HEK293T (cell line): ENCODE measurements around the gene URGCP.
A peak's percentile ranks its signal among the peaks of the same experiment; 100 is the strongest.

ENCODE experiments used
- CTCF ChIA-PET: fragments of 350-600 bp; formaldehyde crosslinking; extraction: SDS; loops from one replicate; lab custom pipeline; 2021; ENCODE audit warnings: antibody characterized with exemption, inconsistent platforms; lab: Yijun Ruan, JAX
- POLR2A ChIA-PET: fragments of 350-600 bp; formaldehyde crosslinking; extraction: SDS; loops from one replicate; lab custom pipeline; 2020; ENCODE audit warnings: antibody characterized with exemption, inconsistent platforms; lab: Yijun Ruan, JAX
- DNase-seq: peaks from one replicate; pipeline ENCODE4 v3.0.0; 2012; ENCODE audit warnings: mixed read lengths; ENCODE audit errors: extremely low spot score
- ARNT ChIP-seq: fragments of 450-650 bp; IDR thresholded peaks from 2 replicates; pipeline ENCODE4 v1.6.1; 2017; ENCODE audit warnings: mild to moderate bottlenecking
- BHLHE40 ChIP-seq: fragments of 450-650 bp; IDR thresholded peaks from 2 replicates; pipeline ENCODE4 v1.6.1; 2016; ENCODE audit warnings: mild to moderate bottlenecking, moderate library complexity, borderline replicate concordance
- CTBP1 ChIP-seq: fragments of 450-650 bp; IDR thresholded peaks from 2 replicates; pipeline ENCODE4 v1.6.1; 2016; ENCODE audit warnings: borderline replicate concordance
- ELF4 ChIP-seq: fragments of 450-650 bp; IDR thresholded peaks from 2 replicates; pipeline ENCODE4 v1.6.1; 2017; ENCODE audit warnings: antibody characterized with exemption
- FOXA1 ChIP-seq: fragments of 450-650 bp; IDR thresholded peaks from 2 replicates; pipeline ENCODE4 v1.6.1; 2016; ENCODE audit warnings: mild to moderate bottlenecking
- FOXK2 ChIP-seq: fragments of 450-650 bp; IDR thresholded peaks from 2 replicates; pipeline ENCODE4 v1.6.1; 2016; ENCODE audit warnings: mild to moderate bottlenecking
- FOXM1 ChIP-seq: fragments of 450-650 bp; IDR thresholded peaks from 2 replicates; pipeline ENCODE4 v1.6.1; 2017; ENCODE audit warnings: mild to moderate bottlenecking, borderline replicate concordance
- HDGF ChIP-seq: fragments of 450-650 bp; IDR thresholded peaks from 2 replicates; pipeline ENCODE4 v1.6.1; 2017; ENCODE audit warnings: antibody characterized with exemption, borderline replicate concordance
- L3MBTL2 ChIP-seq: fragments of 450-650 bp; conservative IDR thresholded peaks from 2 replicates; pipeline ENCODE4 v1.6.1; 2016; ENCODE audit warnings: mild to moderate bottlenecking
- LEF1 ChIP-seq: fragments of 450-650 bp; IDR thresholded peaks from 2 replicates; pipeline ENCODE4 v1.6.1; 2017; ENCODE audit warnings: mild to moderate bottlenecking, borderline replicate concordance
- NFRKB ChIP-seq: fragments of 450-650 bp; IDR thresholded peaks from 2 replicates; pipeline ENCODE4 v1.6.1; 2016; ENCODE audit warnings: mild to moderate bottlenecking, moderate library complexity
- PKNOX1 ChIP-seq: fragments of 450-650 bp; IDR thresholded peaks from 2 replicates; pipeline ENCODE4 v1.6.1; 2016
- SP1 ChIP-seq: fragments of 450-650 bp; IDR thresholded peaks from 2 replicates; pipeline ENCODE4 v1.6.1; 2017
- SUZ12 ChIP-seq: fragments of 450-650 bp; IDR thresholded peaks from 2 replicates; pipeline ENCODE4 v1.6.1; 2016; ENCODE audit warnings: mild to moderate bottlenecking
- TARDBP ChIP-seq: fragments of 450-650 bp; IDR thresholded peaks from 2 replicates; pipeline ENCODE4 v1.6.1; 2016
- ZNF384 ChIP-seq: fragments of 450-650 bp; IDR thresholded peaks from 2 replicates; pipeline ENCODE4 v1.6.1; 2016

URGCP gene

GRCh38 chr7:43871064-43871463 lies 35.3 kb downstream of the URGCP start:
- no peak for DNase-seq
- TF ChIP-seq LEF1 (no peak), ELF4 (no peak)
- ChIA-PET POLR2A (no interaction called here), CTCF (no interaction called here)

GRCh38 chr7:43870316-43870715 lies 36.1 kb downstream of the URGCP start:
- TF ChIP-seq L3MBTL2 (no peak), ELF4 (no peak), PKNOX1 (no peak), CTBP1 (no peak), TARDBP (no peak), SP1 (no peak), LEF1 (no peak), ARNT (no peak), FOXA1 (no peak)
- POLR2A ChIA-PET: no interaction called here
- no peak for DNase-seq
- CTCF ChIA-PET: no interaction called here

- TF ChIP-seq SUZ12 (no peak), L3MBTL2 (0 out of 2 replicates have a peak, but pooled peaks have one; percentile 6)
- ChIA-PET POLR2A (interaction anchor here (0.6 to 1.9 kb wide), 19 partner anchors 8 to 205 kb away, joined by 3 to 10 read pairs (median 4); partner anchors contain the start of genes UBE2D4 and URGCP), CTCF (interaction anchor here (1.0 kb wide), 1 partner anchor 32 kb away, joined by 5 read pairs; no protein-coding TSS in a partner anchor)
- no peak for DNase-seq
Observed at GRCh38 chr7:43869867-43870240, 36.5 kb downstream of the URGCP start.

- POLR2A ChIA-PET: interaction anchor here (0.6 to 1.9 kb wide), 21 partner anchors 8 to 763 kb away, joined by 3 to 10 read pairs (median 4); partner anchors contain the start of genes UBE2D4 and URGCP
- peak; percentile 97 for DNase-seq
- TF ChIP-seq L3MBTL2 (peak; percentile 70), BHLHE40 (peak; percentile 54; the same call in 1 of the 2 replicates), FOXK2 (no peak)
- CTCF ChIA-PET: interaction anchor here (1.0 kb wide), 1 partner anchor 31 kb away, joined by 5 read pairs; no protein-coding TSS in a partner anchor
Observed at GRCh38 chr7:43869006-43869866, 37.2 kb downstream of the URGCP start, which contains the start of gene MRPS24. Gene MRPS24, minus strand, starts transcription at chr7:43869517. Its CDS starts 22 bp downstream, at chr7:43869495.

GRCh38 chr7:43868681-43869005 lies 37.8 kb downstream of the URGCP start:
- no peak for DNase-seq
- ChIA-PET CTCF (interaction anchor here (0.6 kb wide), 1 partner anchor 28 kb away, joined by 3 read pairs; no protein-coding TSS in a partner anchor), POLR2A (interaction anchor here (0.6 to 1.9 kb wide), 5 partner anchors 11 to 763 kb away, joined by 3 to 7 read pairs (median 4); partner anchors contain the start of gene UBE2D4)
- TF ChIP-seq LEF1 (no peak), FOXA1 (no peak), HDGF (no peak)

- no peak for DNase-seq
- TF ChIP-seq ZNF384: no peak
- no peak for TF ChIP-seq BHLHE40
- TF ChIP-seq ELF4: no peak
- no peak for TF ChIP-seq ARNT
- no peak for TF ChIP-seq SP1
- no peak for TF ChIP-seq SUZ12
- no peak for TF ChIP-seq FOXA1
- TF ChIP-seq TARDBP: no peak
- no peak for TF ChIP-seq HDGF
- no peak for TF ChIP-seq FOXM1
- no peak for TF ChIP-seq CTBP1
- TF ChIP-seq LEF1: no peak
- TF ChIP-seq L3MBTL2: no peak
- TF ChIP-seq FOXK2: no peak
- no peak for TF ChIP-seq NFRKB
- TF ChIP-seq PKNOX1: no peak
- POLR2A ChIA-PET: interaction anchor here (0.7 to 1.9 kb wide), 3 partner anchors 12 to 58 kb away, joined by 4 to 7 read pairs (median 6); partner anchors contain the start of gene UBE2D4
- CTCF ChIA-PET: interaction anchor here (0.6 kb wide), 1 partner anchor 28 kb away, joined by 3 read pairs; no protein-coding TSS in a partner anchor
Observed at GRCh38 chr7:43868181-43868580, 38.2 kb downstream of the URGCP start.

GRCh38 chr7:43865277-43865676 lies 41.1 kb downstream of the URGCP start:
- no peak for TF ChIP-seq FOXM1
- no peak for TF ChIP-seq FOXK2
- TF ChIP-seq HDGF: no peak
- no peak for TF ChIP-seq NFRKB
- TF ChIP-seq ELF4: no peak
- no peak for TF ChIP-seq LEF1
- no peak for TF ChIP-seq FOXA1
- TF ChIP-seq BHLHE40: no peak
- no peak for TF ChIP-seq ARNT
- no peak for TF ChIP-seq PKNOX1
- TF ChIP-seq ZNF384: no peak
- no peak for TF ChIP-seq L3MBTL2
- no peak for TF ChIP-seq TARDBP
- TF ChIP-seq SUZ12: no peak
- TF ChIP-seq CTBP1: no peak
- TF ChIP-seq SP1: no peak
- ChIA-PET CTCF (no interaction called here), POLR2A (no interaction called here)
- DNase-seq: no peak
